HEK293 (cell line): ENCODE data around the gene CRIP1.
A peak's percentile ranks its signal among the peaks of the same experiment; 100 is the strongest.

Experiments used
- CTCF ChIA-PET: fragments of 350-600 bp; formaldehyde crosslinking; extraction: SDS; loops from one replicate; lab custom pipeline; 2021; ENCODE audit warnings: antibody characterized with exemption; lab: Yijun Ruan, JAX
- POLR2A ChIA-PET: fragments of 300-600 bp; formaldehyde crosslinking; extraction: SDS; loops from one replicate; lab custom pipeline; 2020; ENCODE audit warnings: antibody characterized with exemption, inconsistent platforms; lab: Yijun Ruan, JAX
- H3K27ac ChIP-seq: fragments of 200-500 bp; sonication (Bioruptor generic); 2 replicates; pipeline ENCODE4 v1.5.1; 2014; ENCODE audit warnings: low read depth, low read length, control low read depth, inconsistent platforms; ENCODE audit errors: extremely low read depth
- H3K36me3 ChIP-seq, 2 experiments: fragments of 200-500 bp in 1 of 2; sonication (Bioruptor generic) in 1 of 2; 1 replicate in 1 of 2; 2 replicates in 1 of 2; pipeline ENCODE4 v1.5.1; 2014 to 2017; ENCODE audit warnings: inconsistent platforms in 2 of 2, low read length in 2 of 2; ENCODE audit not compliant: control insufficient read depth in 2 of 2, insufficient read depth in 1 of 2
- H3K4me1 ChIP-seq: fragments of 200-500 bp; sonication (Bioruptor generic); 2 replicates; pipeline ENCODE4 v1.5.1; 2014; ENCODE audit warnings: mild to moderate bottlenecking, low read length, inconsistent platforms; ENCODE audit not compliant: control insufficient read depth, insufficient read depth
- H3K4me3 ChIP-seq: 2 replicates; pipeline ENCODE4 v1.5.1; 2011; ENCODE audit warnings: low read depth, mild to moderate bottlenecking, control low read depth, low read length, moderate library complexity
- H3K9me3 ChIP-seq: fragments of 200-500 bp; sonication (Bioruptor generic); 2 replicates; pipeline ENCODE4 v1.5.1; 2014; ENCODE audit warnings: low read depth, low read length, inconsistent platforms; ENCODE audit not compliant: control insufficient read depth, insufficient read depth
- CTCF ChIP-seq: fragments of 450-650 bp; formaldehyde crosslinking; IDR thresholded peaks from 2 replicates; pipeline ENCODE4 v1.5.1; 2016; ENCODE audit warnings: missing biosample characterization, missing genetic modification characterization
- EGR2 ChIP-seq: fragments of 450-650 bp; formaldehyde crosslinking; IDR thresholded peaks from 2 replicates; pipeline ENCODE4 v1.5.1; 2016; ENCODE audit warnings: low read depth, missing biosample characterization, missing genetic modification characterization
- KLF8 ChIP-seq: fragments of 450-650 bp; formaldehyde crosslinking; IDR thresholded peaks from 2 replicates; pipeline ENCODE4 v1.5.1; 2016; ENCODE audit warnings: missing biosample characterization, missing genetic modification characterization
- PATZ1 ChIP-seq: fragments of 450-650 bp; formaldehyde crosslinking; IDR thresholded peaks from 2 replicates; pipeline ENCODE4 v1.5.1; 2016; ENCODE audit warnings: missing biosample characterization, missing genetic modification characterization
- YY1 ChIP-seq: fragments of 450-650 bp; formaldehyde crosslinking; IDR thresholded peaks from 2 replicates; pipeline ENCODE4 v1.5.1; 2018; ENCODE audit warnings: missing biosample characterization, missing genetic modification characterization
- ZBTB17 ChIP-seq: fragments of 450-650 bp; formaldehyde crosslinking; IDR thresholded peaks from 2 replicates; pipeline ENCODE4 v1.5.1; 2016; ENCODE audit warnings: missing biosample characterization, missing genetic modification characterization
- ZBTB8A ChIP-seq: fragments of 450-650 bp; formaldehyde crosslinking; IDR thresholded peaks from 2 replicates; pipeline ENCODE4 v1.5.1; 2016; ENCODE audit warnings: missing biosample characterization, missing genetic modification characterization
- ZFP69B ChIP-seq: fragments of 450-650 bp; formaldehyde crosslinking; IDR thresholded peaks from 2 replicates; pipeline ENCODE4 v1.5.1; 2016; ENCODE audit warnings: missing biosample characterization, missing genetic modification characterization
- ZIC2 ChIP-seq: fragments of 450-650 bp; formaldehyde crosslinking; IDR thresholded peaks from 2 replicates; pipeline ENCODE4 v1.5.1; 2016; ENCODE audit warnings: missing biosample characterization, missing genetic modification characterization
- ZNF518A ChIP-seq: fragments of 450-650 bp; formaldehyde crosslinking; conservative IDR thresholded peaks from 2 replicates; pipeline ENCODE4 v1.5.1; 2016; ENCODE audit warnings: low read depth, missing biosample characterization, missing genetic modification characterization
- ZNF692 ChIP-seq: fragments of 450-650 bp; formaldehyde crosslinking; IDR thresholded peaks from 2 replicates; pipeline ENCODE4 v1.5.1; 2016; ENCODE audit warnings: missing biosample characterization, missing genetic modification characterization
- TF ChIP-seq, protein P1 (sequence below): sonication (generic); formaldehyde crosslinking; IDR thresholded peaks from 2 replicates; pipeline ENCODE4 v1.8.1; 2022; ENCODE audit warnings: mild to moderate bottlenecking, moderate library complexity, missing genetic modification reagents

Gene CRIP1

GRCh38 chr14:105448706-105449111 lies 38.0 kb upstream of the CRIP1 start:
- ChIA-PET CTCF (interaction anchor here (0.5 to 1.1 kb wide), 6 partner anchors 14 to 581 kb away, joined by 3 to 7 read pairs (median 4); no protein-coding TSS in a partner anchor), POLR2A (interaction anchor here (1.4 kb wide), 1 partner anchor 32 kb away, joined by 4 read pairs; no protein-coding TSS in a partner anchor)
- H3K36me3 ChIP-seq = peaks cover 7 to 61% of the 10 kb centered on the region in 2 experiments; a peak in 2 of 3 replicates
- no peaks in the 10 kb centered on the region for H3K9me3 ChIP-seq
- TF ChIP-seq YY1 (tag by site-specific recombination) (no peak), PATZ1 (peak; percentile 34; the same call in 1 of the 2 replicates), ZBTB17 (tag by site-specific recombination) (0 out of 2 replicates have a peak, but pooled peaks have one; percentile 36), ZNF692 (peak; percentile 55; the same call in 1 of the 2 replicates), EGR2 (no peak), ZNF518A (no peak), CTCF (peak; percentile 86), ZFP69B (tag by site-specific recombination) (peak; percentile 77), KLF8 (tag by site-specific recombination) (0 out of 2 replicates have a peak, but pooled peaks have one; percentile 13), ZBTB8A (peak; percentile 45), ZIC2 (tag by site-specific recombination) (peak; percentile 27; the same call in 1 of the 2 replicates)
- TF ChIP-seq, protein P1, sequence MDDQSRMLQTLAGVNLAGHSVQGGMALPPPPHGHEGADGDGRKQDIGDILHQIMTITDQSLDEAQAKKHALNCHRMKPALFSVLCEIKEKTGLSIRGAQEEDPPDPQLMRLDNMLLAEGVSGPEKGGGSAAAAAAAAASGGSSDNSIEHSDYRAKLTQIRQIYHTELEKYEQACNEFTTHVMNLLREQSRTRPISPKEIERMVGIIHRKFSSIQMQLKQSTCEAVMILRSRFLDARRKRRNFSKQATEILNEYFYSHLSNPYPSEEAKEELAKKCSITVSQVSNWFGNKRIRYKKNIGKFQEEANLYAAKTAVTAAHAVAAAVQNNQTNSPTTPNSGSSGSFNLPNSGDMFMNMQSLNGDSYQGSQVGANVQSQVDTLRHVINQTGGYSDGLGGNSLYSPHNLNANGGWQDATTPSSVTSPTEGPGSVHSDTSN (CRISPR knock-in tag) = 0 out of 2 replicates have a peak, but pooled peaks have one; percentile 11
- TF ChIP-seq, all 188 proteins: peak for 9
- no peaks in the 10 kb centered on the region for H3K4me1 ChIP-seq
- H3K27ac ChIP-seq = 0 out of 2 replicates have a peak overlapping the region, but pooled peaks have one; percentile 24
- H3K4me3 ChIP-seq = no peak overlapping the region
